ENCODE data around the gene MATN3. TPM values are rescaled to one million over a fixed set of nuclear protein-coding genes. Genes with fewer than 3 reads are reported as not detected.

MATN3 gene
- total RNA-seq, 1 experiment from 2014 or later: 1.6 TPM

DNA sequence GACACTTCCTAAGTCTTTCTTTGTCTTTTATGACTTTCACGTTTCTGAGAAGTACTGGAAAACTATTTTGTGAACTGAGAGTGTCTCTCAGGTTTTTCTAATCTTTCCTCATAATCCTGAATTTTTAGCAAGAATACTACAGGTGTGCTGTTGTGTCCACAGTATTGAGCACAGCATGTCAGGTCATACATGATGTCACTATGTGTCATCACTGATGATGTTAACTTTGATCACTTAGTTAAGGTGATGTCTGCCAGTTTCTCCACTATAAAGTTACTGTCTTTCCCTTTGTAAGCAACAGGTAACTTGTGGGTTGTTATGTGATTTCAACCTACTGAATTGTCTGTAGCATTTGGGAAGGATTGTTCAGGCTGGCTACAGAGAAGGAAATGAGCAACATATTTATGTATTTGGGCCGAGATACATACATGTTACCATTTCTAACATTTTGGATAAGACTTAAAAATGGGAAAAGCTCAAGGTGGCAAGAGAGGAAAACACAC lies 11.1 kb downstream of the MATN3 start:
- intact Hi-C loops (cut with micrococcal nuclease): no loop called here
- ATAC-seq (no peak), DNase-seq (peak; percentile 25)
- TF ChIP-seq, protein P1, sequence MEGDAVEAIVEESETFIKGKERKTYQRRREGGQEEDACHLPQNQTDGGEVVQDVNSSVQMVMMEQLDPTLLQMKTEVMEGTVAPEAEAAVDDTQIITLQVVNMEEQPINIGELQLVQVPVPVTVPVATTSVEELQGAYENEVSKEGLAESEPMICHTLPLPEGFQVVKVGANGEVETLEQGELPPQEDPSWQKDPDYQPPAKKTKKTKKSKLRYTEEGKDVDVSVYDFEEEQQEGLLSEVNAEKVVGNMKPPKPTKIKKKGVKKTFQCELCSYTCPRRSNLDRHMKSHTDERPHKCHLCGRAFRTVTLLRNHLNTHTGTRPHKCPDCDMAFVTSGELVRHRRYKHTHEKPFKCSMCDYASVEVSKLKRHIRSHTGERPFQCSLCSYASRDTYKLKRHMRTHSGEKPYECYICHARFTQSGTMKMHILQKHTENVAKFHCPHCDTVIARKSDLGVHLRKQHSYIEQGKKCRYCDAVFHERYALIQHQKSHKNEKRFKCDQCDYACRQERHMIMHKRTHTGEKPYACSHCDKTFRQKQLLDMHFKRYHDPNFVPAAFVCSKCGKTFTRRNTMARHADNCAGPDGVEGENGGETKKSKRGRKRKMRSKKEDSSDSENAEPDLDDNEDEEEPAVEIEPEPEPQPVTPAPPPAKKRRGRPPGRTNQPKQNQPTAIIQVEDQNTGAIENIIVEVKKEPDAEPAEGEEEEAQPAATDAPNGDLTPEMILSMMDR (conservative IDR thresholded peaks at IDR 0.05; ENCODE audit: low read depth, low read length): no peak
- TF ChIP-seq EZH2 (IDR thresholded peaks at IDR 0.05; ENCODE audit: low read length, unreplicated experiment) (no peak), EZH2phosphoT487 (IDR thresholded peaks at IDR 0.05; ENCODE audit: borderline replicate concordance, low read length) (no peak)
- Histone ChIP-seq H3K27me3 (ENCODE audit: low read length) (no peaks in the 10 kb centered on the region), H3K9ac (ENCODE audit: low read length) (no peak overlapping the region), H3K9me3 (ENCODE audit: low read length) (no peaks in the 10 kb centered on the region), H3F3A (ENCODE audit: low read length, unreplicated experiment) (no peaks in the 10 kb centered on the region), H3K4me2 (ENCODE audit: low read length) (no peak overlapping the region), H4K20me1 (ENCODE audit: low read length) (no peaks in the 10 kb centered on the region), H3K79me2 (ENCODE audit: low read length) (no peaks in the 10 kb centered on the region), H3K4me3 (ENCODE audit: low read length) (no peak overlapping the region), H2AFZ (ENCODE audit: low read length) (no peak overlapping the region), H3K9me2 (replicated peaks; ENCODE audit: low read length) (no peaks in the 10 kb centered on the region), H3K4me1 (ENCODE audit: insufficient read depth, low read length) (no peaks in the 10 kb centered on the region; the same call in 1 of the 2 replicates), H3K36me3 (ENCODE audit: low read depth, low read length) (no peaks in the 10 kb centered on the region), H3K27ac (ENCODE audit: low read length) (no peak overlapping the region)
- ChIA-PET CTCF (interaction anchor here (0.6 kb wide), 1 partner anchor 14 kb away, joined by 3 read pairs; no protein-coding TSS in a partner anchor), POLR2A (ENCODE audit: unreplicated experiment) (no interaction called here)
- BruUV-seq (replicated peaks): no TSS peak

DNA sequence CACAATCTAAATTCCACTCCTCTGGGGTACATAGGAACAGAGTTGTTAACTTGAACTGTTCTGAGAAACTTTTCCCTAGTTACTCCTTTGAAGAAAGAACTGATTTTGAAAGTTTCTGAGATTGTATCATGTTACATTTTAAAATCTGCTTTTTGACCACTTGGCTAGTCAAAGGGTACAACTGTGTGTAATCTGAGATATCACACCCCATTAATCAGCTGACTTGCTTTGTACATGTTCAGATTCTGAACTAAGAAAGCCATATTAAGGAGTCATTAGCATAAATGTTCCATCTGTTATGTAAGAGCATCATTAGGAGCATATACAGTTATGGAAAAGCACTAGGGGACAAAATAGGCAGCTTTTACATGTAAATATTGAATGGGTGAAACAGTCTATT lies 18.7 kb downstream of the MATN3 start:
- H3K9me3 ChIP-seq (ENCODE audit: low read length): no peaks in the 10 kb centered on the region
- no TSS peak for BruUV-seq (replicated peaks)
- H3K27me3 ChIP-seq (ENCODE audit: low read length): no peaks in the 10 kb centered on the region
- peaks cover 12% of the 10 kb centered on the region; the same call in 1 of the 2 replicates for H3K4me1 ChIP-seq (ENCODE audit: insufficient read depth, low read length)
- CTCF ChIA-PET: no interaction called here
- H2AFZ ChIP-seq (ENCODE audit: low read length): no peak overlapping the region
- no peak for TF ChIP-seq EZH2 (IDR thresholded peaks at IDR 0.05; ENCODE audit: low read length, unreplicated experiment)
- no peak for TF ChIP-seq EZH2phosphoT487 (IDR thresholded peaks at IDR 0.05; ENCODE audit: borderline replicate concordance, low read length)
- TF ChIP-seq, protein P1 (conservative IDR thresholded peaks at IDR 0.05; ENCODE audit: low read depth, low read length): no peak
- H3K27ac ChIP-seq (ENCODE audit: low read length): no peak overlapping the region
- intact Hi-C loops (cut with micrococcal nuclease): loop anchor here (2.0 kb wide), 1 partner anchor 15 kb away; no protein-coding TSS in a partner anchor
- H3K4me3 ChIP-seq (ENCODE audit: low read length): no peak overlapping the region
- POLR2A ChIA-PET (ENCODE audit: unreplicated experiment): interaction anchor here (0.6 kb wide), 1 partner anchor 311 kb away, joined by 4 read pairs; no protein-coding TSS in a partner anchor
- ATAC-seq (no peak), DNase-seq (no peak)
- no peak overlapping the region for H3K9ac ChIP-seq (ENCODE audit: low read length)
- no peaks in the 10 kb centered on the region for H3K9me2 ChIP-seq (replicated peaks; ENCODE audit: low read length)
- H3K36me3 ChIP-seq (ENCODE audit: low read depth, low read length): no peaks in the 10 kb centered on the region
- H3K79me2 ChIP-seq (ENCODE audit: low read length): peaks cover 6% of the 10 kb centered on the region; the same call in 1 of the 2 replicates
- no peaks in the 10 kb centered on the region for H4K20me1 ChIP-seq (ENCODE audit: low read length)
- H3F3A ChIP-seq (ENCODE audit: low read length, unreplicated experiment): no peaks in the 10 kb centered on the region
- H3K4me2 ChIP-seq (ENCODE audit: low read length): no peak overlapping the region

DNA sequence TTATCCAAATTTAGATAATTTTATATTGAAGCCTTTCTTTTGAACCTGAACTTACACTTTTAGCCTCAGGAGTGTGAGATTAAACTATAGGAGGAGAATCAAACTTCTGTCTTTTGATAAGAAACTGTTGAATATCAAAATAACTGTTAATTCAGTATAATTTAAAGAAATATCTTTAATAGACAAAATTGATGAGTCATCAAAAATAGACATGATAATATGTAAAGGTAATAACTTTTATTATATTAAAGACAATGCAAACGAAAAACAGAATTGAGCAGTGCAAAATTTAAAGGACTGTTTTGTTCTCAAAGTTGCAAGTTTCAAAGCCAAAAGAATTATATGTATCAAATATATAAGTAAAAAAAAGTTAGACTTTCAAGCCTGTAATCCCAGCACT lies 20.6 kb downstream of the MATN3 start:
- POLR2A ChIA-PET (ENCODE audit: unreplicated experiment): no interaction called here
- intact Hi-C loops (cut with micrococcal nuclease): no loop called here

More for the DNA sequence above, 20.6 kb downstream of the MATN3 start:
- H3K27me3 ChIP-seq (ENCODE audit: low read length): no peaks in the 10 kb centered on the region
- no TSS peak for BruUV-seq (replicated peaks)
- ATAC-seq: no peak
- H3K9me3 ChIP-seq (ENCODE audit: low read length): no peaks in the 10 kb centered on the region
- no peak overlapping the region for H3K27ac ChIP-seq (ENCODE audit: low read length)
- CTCF ChIA-PET: no interaction called here
- no peak overlapping the region for H2AFZ ChIP-seq (ENCODE audit: low read length)
- peaks cover 13% of the 10 kb centered on the region for H3K79me2 ChIP-seq (ENCODE audit: low read length)
- no peak overlapping the region for H3K9ac ChIP-seq (ENCODE audit: low read length)
- H3K36me3 ChIP-seq (ENCODE audit: low read depth, low read length): no peaks in the 10 kb centered on the region
- H3K4me3 ChIP-seq (ENCODE audit: low read length): no peak overlapping the region
- no peaks in the 10 kb centered on the region for H3F3A ChIP-seq (ENCODE audit: low read length, unreplicated experiment)
- TF ChIP-seq EZH2phosphoT487 (IDR thresholded peaks at IDR 0.05; ENCODE audit: borderline replicate concordance, low read length) (no peak), EZH2 (IDR thresholded peaks at IDR 0.05; ENCODE audit: low read length, unreplicated experiment) (no peak)
- TF ChIP-seq, protein P1 (conservative IDR thresholded peaks at IDR 0.05; ENCODE audit: low read depth, low read length): no peak
- peaks cover 19% of the 10 kb centered on the region for H3K4me1 ChIP-seq (ENCODE audit: insufficient read depth, low read length)
- DNase-seq: no peak
- H4K20me1 ChIP-seq (ENCODE audit: low read length): no peaks in the 10 kb centered on the region
- no peak overlapping the region for H3K4me2 ChIP-seq (ENCODE audit: low read length)
- no peaks in the 10 kb centered on the region for H3K9me2 ChIP-seq (replicated peaks; ENCODE audit: low read length)

Data from PC-3 (cell line).